ENCODE measurements around the gene CDK5R1.
A peak's percentile ranks its signal among the peaks of the same experiment; 100 is the strongest.

CDK5R1 gene

GRCh38 chr17:32525122-32525521 lies 38.3 kb downstream of the CDK5R1 start:
- H3K4me1 Mint-ChIP-seq (ENCODE audit: low read depth) = peaks cover 58% of the 10 kb centered on the region

GRCh38 chr17:32527146-32527545 lies 40.4 kb downstream of the CDK5R1 start:
- Mint-ChIP-seq H3K27me3 (no peaks in the 10 kb centered on the region), H3K36me3 (no peaks in the 10 kb centered on the region), H3K27ac (peak overlapping the region; percentile 41), H3K9me3 (ENCODE audit: low read depth) (no peaks in the 10 kb centered on the region), H3K4me1 (ENCODE audit: low read depth) (peaks cover 43% of the 10 kb centered on the region), H3K4me3 (no peak overlapping the region)

More at GRCh38 chr17:32525122-32525521, 38.3 kb downstream of the CDK5R1 start:
- Mint-ChIP-seq H3K27me3 (no peaks in the 10 kb centered on the region), H3K4me3 (no peak overlapping the region), H3K27ac (peak overlapping the region; percentile 66), H3K36me3 (no peaks in the 10 kb centered on the region), H3K9me3 (ENCODE audit: low read depth) (no peaks in the 10 kb centered on the region)

- no peak overlapping the region for H3K4me3 Mint-ChIP-seq
- peaks cover 30% of the 10 kb centered on the region for H3K4me1 Mint-ChIP-seq (ENCODE audit: low read depth)
- H3K36me3 Mint-ChIP-seq = peaks cover 2% of the 10 kb centered on the region
- no peaks in the 10 kb centered on the region for H3K9me3 Mint-ChIP-seq (ENCODE audit: low read depth)
- peak overlapping the region; percentile 12 for H3K27ac Mint-ChIP-seq
- no peaks in the 10 kb centered on the region for H3K27me3 Mint-ChIP-seq
Observed at GRCh38 chr17:32528825-32529224, 42.0 kb downstream of the CDK5R1 start.

GRCh38 chr17:32529604-32530003 lies 42.8 kb downstream of the CDK5R1 start:
- no peaks in the 10 kb centered on the region for H3K27me3 Mint-ChIP-seq
- H3K27ac Mint-ChIP-seq = no peak overlapping the region
- H3K4me3 Mint-ChIP-seq = no peak overlapping the region
- H3K36me3 Mint-ChIP-seq = peaks cover 2% of the 10 kb centered on the region
- H3K9me3 Mint-ChIP-seq (ENCODE audit: low read depth) = no peaks in the 10 kb centered on the region
- H3K4me1 Mint-ChIP-seq (ENCODE audit: low read depth) = peaks cover 25% of the 10 kb centered on the region

GRCh38 chr17:32533296-32533695 lies 46.5 kb downstream of the CDK5R1 start:
- Mint-ChIP-seq H3K4me1 (ENCODE audit: low read depth) (peaks cover 13% of the 10 kb centered on the region), H3K27me3 (no peaks in the 10 kb centered on the region), H3K27ac (no peak overlapping the region), H3K9me3 (ENCODE audit: low read depth) (no peaks in the 10 kb centered on the region), H3K36me3 (peaks cover 2% of the 10 kb centered on the region), H3K4me3 (no peak overlapping the region)

GRCh38 chr17:32536736-32537643 lies 50.2 kb downstream of the CDK5R1 start:
- Mint-ChIP-seq H3K27ac (no peak overlapping the region), H3K4me1 (ENCODE audit: low read depth) (peaks cover 2% of the 10 kb centered on the region), H3K4me3 (no peak overlapping the region), H3K36me3 (peaks cover 2% of the 10 kb centered on the region), H3K27me3 (no peaks in the 10 kb centered on the region), H3K9me3 (ENCODE audit: low read depth) (no peaks in the 10 kb centered on the region)

All from activated naive CD8-positive, alpha-beta T cell (primary cell).